ENCODE results near the gene DYNC2H1.

DNA sequence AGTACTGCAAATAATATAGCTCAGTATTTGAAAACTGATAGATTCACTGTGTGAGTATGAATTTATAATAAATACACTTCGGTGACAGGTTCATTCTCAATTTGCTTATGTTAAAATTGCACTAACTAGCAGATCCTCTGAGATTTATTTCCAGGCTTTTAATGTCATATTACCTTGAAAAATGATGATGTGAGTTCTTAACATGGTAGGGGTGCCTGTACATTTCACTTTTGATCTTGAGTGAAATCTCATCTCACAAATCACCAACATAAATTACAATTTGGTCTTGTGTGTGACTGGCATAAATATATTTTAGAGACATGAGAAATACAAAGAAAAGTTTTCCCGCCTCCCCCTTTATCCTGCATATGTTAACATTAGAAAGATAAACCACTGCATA, 240.4 kb downstream of the DYNC2H1 start:
- no peak for TF ChIP-seq POLR2A (IDR thresholded peaks at IDR 0.05)
- TF ChIP-seq, protein P1, sequence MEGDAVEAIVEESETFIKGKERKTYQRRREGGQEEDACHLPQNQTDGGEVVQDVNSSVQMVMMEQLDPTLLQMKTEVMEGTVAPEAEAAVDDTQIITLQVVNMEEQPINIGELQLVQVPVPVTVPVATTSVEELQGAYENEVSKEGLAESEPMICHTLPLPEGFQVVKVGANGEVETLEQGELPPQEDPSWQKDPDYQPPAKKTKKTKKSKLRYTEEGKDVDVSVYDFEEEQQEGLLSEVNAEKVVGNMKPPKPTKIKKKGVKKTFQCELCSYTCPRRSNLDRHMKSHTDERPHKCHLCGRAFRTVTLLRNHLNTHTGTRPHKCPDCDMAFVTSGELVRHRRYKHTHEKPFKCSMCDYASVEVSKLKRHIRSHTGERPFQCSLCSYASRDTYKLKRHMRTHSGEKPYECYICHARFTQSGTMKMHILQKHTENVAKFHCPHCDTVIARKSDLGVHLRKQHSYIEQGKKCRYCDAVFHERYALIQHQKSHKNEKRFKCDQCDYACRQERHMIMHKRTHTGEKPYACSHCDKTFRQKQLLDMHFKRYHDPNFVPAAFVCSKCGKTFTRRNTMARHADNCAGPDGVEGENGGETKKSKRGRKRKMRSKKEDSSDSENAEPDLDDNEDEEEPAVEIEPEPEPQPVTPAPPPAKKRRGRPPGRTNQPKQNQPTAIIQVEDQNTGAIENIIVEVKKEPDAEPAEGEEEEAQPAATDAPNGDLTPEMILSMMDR (IDR thresholded peaks at IDR 0.05), result no peak
